Stomach (tissue), 4 donors: ENCODE measurements around the gene NRP1.

Experiments
- EP300 ChIP-seq: sonication (generic); formaldehyde crosslinking; IDR thresholded peaks from one replicate; pipeline ENCODE4 v1.6.1; 2017; ENCODE audit warnings: antibody characterized with exemption
- TF ChIP-seq, protein P1 (sequence below), 7 experiments: fragments of 450-650 bp in 4 of 7; fragments of 200-600 bp in 3 of 7; sonication (generic) in 3 of 7; IDR thresholded peaks; one replicate each; pipeline ENCODE4 v1.5.1; 2016 to 2019; ENCODE audit warnings: antibody characterized with exemption in 7 of 7, control low read depth in 2 of 7, mild to moderate bottlenecking in 1 of 7

DNA sequence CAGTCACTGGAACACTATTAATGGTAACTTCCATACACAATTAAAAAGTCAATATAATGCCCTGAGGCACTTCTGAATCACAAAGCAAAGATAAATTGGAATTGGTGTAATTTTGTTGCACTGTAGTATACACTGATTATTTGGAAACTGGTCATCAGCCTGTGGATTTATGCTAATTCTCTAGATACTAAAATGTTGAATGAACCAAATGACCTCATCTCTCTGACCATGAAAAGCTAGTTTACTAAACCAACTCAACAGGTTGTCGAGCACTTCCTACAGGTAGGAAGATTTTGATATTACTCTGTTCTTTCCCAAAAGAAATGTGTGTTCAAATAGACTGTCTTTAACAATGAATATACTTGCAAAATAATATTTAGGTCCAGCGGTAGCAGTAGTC lies 5.3 kb downstream of the NRP1 start:
- TF ChIP-seq, protein P1, sequence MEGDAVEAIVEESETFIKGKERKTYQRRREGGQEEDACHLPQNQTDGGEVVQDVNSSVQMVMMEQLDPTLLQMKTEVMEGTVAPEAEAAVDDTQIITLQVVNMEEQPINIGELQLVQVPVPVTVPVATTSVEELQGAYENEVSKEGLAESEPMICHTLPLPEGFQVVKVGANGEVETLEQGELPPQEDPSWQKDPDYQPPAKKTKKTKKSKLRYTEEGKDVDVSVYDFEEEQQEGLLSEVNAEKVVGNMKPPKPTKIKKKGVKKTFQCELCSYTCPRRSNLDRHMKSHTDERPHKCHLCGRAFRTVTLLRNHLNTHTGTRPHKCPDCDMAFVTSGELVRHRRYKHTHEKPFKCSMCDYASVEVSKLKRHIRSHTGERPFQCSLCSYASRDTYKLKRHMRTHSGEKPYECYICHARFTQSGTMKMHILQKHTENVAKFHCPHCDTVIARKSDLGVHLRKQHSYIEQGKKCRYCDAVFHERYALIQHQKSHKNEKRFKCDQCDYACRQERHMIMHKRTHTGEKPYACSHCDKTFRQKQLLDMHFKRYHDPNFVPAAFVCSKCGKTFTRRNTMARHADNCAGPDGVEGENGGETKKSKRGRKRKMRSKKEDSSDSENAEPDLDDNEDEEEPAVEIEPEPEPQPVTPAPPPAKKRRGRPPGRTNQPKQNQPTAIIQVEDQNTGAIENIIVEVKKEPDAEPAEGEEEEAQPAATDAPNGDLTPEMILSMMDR (IDR thresholded peaks at IDR 0.05), result no peak
- no peak for TF ChIP-seq EP300
